Coronary artery (tissue), 2 donors: ENCODE measurements around the gene SPCS2.
"Not testable (repeated sequence)": the region's sequence is repeated elsewhere in the genome, so short reads cannot be mapped to it uniquely, and the experiment has no call there.

Source experiments
- DNase-seq: peaks from one replicate; pipeline ENCODE4 v3.0.0-alpha.2; 2017; ENCODE audit warnings: low spot score
- H3K27ac ChIP-seq, 2 donors: fragments of 200-600 bp; sonication (generic); one replicate each; pipeline ENCODE4 v1.5.1; 2016 to 2019
- H3K4me3 ChIP-seq: fragments of 200-600 bp; sonication (generic); 2 replicates; pipeline ENCODE4 v1.5.1; 2016; ENCODE audit warnings: mild to moderate bottlenecking, moderate library complexity
- CTCF ChIP-seq: fragments of 200-600 bp; sonication (generic); IDR thresholded peaks from one replicate; pipeline ENCODE4 v1.5.1; 2019; ENCODE audit warnings: antibody characterized with exemption

SPCS2 gene

GRCh38 chr11:75011872-75012271 lies 62.8 kb downstream of the SPCS2 start:
- no peak overlapping the region for H3K27ac ChIP-seq
- no peak for DNase-seq
- no peak overlapping the region for H3K4me3 ChIP-seq
- TF ChIP-seq CTCF = no peak

- H3K4me3 ChIP-seq = no peak overlapping the region
- DNase-seq = no peak
- TF ChIP-seq CTCF = no peak
- H3K27ac ChIP-seq = no peak overlapping the region
These were observed 64.0 kb downstream of the SPCS2 start for GRCh38 chr11:75013051-75013450.

GRCh38 chr11:75014129-75014528 lies 65.1 kb downstream of the SPCS2 start:
- Histone ChIP-seq H3K27ac (no peak overlapping the region), H3K4me3 (no peak overlapping the region)
- no peak for TF ChIP-seq CTCF
- no peak for DNase-seq

GRCh38 chr11:75019200-75019599 lies 70.1 kb downstream of the SPCS2 start:
- DNase-seq, H3K4me3 ChIP-seq, H3K27ac ChIP-seq: not testable (repeated sequence)

- H3K4me3 ChIP-seq, H3K27ac ChIP-seq, DNase-seq: not testable (repeated sequence)
These were observed 71.3 kb downstream of the SPCS2 start for GRCh38 chr11:75020328-75020727.

- no peak for TF ChIP-seq CTCF
- no peak overlapping the region for H3K27ac ChIP-seq
- no peak overlapping the region for H3K4me3 ChIP-seq
- no peak for DNase-seq
These were observed 73.2 kb downstream of the SPCS2 start for GRCh38 chr11:75022296-75022695.

- no peak for DNase-seq
- H3K27ac ChIP-seq = no peak overlapping the region
These were observed 73.8 kb downstream of the SPCS2 start for GRCh38 chr11:75022759-75023396.

More at GRCh38 chr11:75022759-75023396, 73.8 kb downstream of the SPCS2 start:
- no peak overlapping the region for H3K4me3 ChIP-seq
- peak; percentile 75 for TF ChIP-seq CTCF
